Smooth muscle cell of the brain vasculature (primary cell): ENCODE results near the gene CUL7.
"Not testable (repeated sequence)": the region's sequence is repeated elsewhere in the genome, so short reads cannot be mapped to it uniquely, and the experiment has no call there.

Experiments
- DNase-seq: peaks from one replicate; pipeline ENCODE4 v3.0.0-alpha.2; 2012; ENCODE audit warnings: low read depth, low spot score

The CUL7 gene

GRCh38 chr6:43045371-43045930 is 8.2 kb downstream of the CUL7 start:
- DNase-seq: no peak

- DNase-seq: no peak
Measured at GRCh38 chr6:43043310-43043709, 10.3 kb downstream of the CUL7 start.

- not testable (repeated sequence) for DNase-seq
Measured at GRCh38 chr6:43041475-43041874, 12.2 kb downstream of the CUL7 start.

- no peak for DNase-seq
Measured at GRCh38 chr6:43040542-43041257, 13.0 kb downstream of the CUL7 start.

- DNase-seq: no peak
Measured at GRCh38 chr6:43038727-43039126, 14.9 kb downstream of the CUL7 start.

- no peak for DNase-seq
Measured at GRCh38 chr6:43037706-43038105, 15.9 kb downstream of the CUL7 start.

GRCh38 chr6:43037197-43037596 is 16.5 kb downstream of the CUL7 start:
- DNase-seq: no peak

- DNase-seq: no peak
Measured at GRCh38 chr6:43036712-43037111, 16.9 kb downstream of the CUL7 start.

GRCh38 chr6:43035495-43036194 is 18.0 kb downstream of the CUL7 start:
- DNase-seq: no peak

- DNase-seq: no peak
Measured at GRCh38 chr6:43034190-43034525, 19.5 kb downstream of the CUL7 start.

- DNase-seq: no peak
Measured at GRCh38 chr6:43033496-43034189, 20.0 kb downstream of the CUL7 start.

GRCh38 chr6:43032326-43032725 is 21.3 kb downstream of the CUL7 start:
- DNase-seq: no peak

- no peak for DNase-seq
Measured at GRCh38 chr6:43029120-43029519, 24.5 kb downstream of the CUL7 start.

- no peak for DNase-seq
Measured at GRCh38 chr6:43026365-43026764, 27.3 kb downstream of the CUL7 start.

- DNase-seq: no peak
Measured at GRCh38 chr6:43024436-43024835, 29.2 kb downstream of the CUL7 start.

- no peak for DNase-seq
Measured at GRCh38 chr6:43021270-43022047, 32.2 kb downstream of the CUL7 start, which contains the start of gene RRP36. Gene RRP36 (plus strand): TSS chr6:43021623. CDS start chr6:43021655, 32 bp downstream.

GRCh38 chr6:43020847-43021246 is 32.8 kb downstream of the CUL7 start:
- no peak for DNase-seq

GRCh38 chr6:43020052-43020705 is 33.5 kb downstream of the CUL7 start:
- no peak for DNase-seq

GRCh38 chr6:43019152-43019551 is 34.5 kb downstream of the CUL7 start:
- no peak for DNase-seq

- no peak for DNase-seq
Measured at GRCh38 chr6:43016943-43017334, 36.7 kb downstream of the CUL7 start.
